ENCODE data around the gene ACTL6A.

GRCh38 chr3:179599531-179599930, 36.8 kb downstream of the ACTL6A start:
- TF ChIP-seq EZH2 (IDR thresholded peaks at IDR 0.05) (no peak), POLR2AphosphoS5 (IDR thresholded peaks at IDR 0.05; ENCODE audit: borderline replicate concordance, low read depth, low read length) (no peak)
